ENCODE results near the gene WDFY4. TPM values are rescaled to one million over a fixed set of nuclear protein-coding genes. Genes with fewer than 3 reads are reported as not detected.

The WDFY4 gene
- total RNA-seq, 1 donor from 2014 or later = 0.25 TPM

DNA sequence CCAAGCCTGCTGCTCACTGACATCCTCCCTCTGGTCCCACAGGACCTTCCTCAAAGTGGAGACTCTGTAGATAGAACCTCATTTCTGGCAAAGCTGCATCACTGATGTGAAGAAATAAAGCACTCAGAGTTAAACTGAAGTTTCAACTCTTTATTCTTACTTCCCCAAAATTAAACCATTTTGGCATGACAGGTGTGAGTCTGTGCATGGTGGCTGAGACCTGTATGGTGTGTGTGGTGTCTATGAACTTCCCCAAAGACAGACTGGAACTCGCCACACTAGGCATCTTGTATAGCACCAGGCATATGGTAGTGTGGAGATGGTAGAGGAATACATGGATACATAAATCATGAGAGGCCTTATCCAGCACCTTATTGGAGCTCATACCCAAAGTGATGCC, 6.6 kb upstream of the WDFY4 start:
- Histone ChIP-seq H3K36me3 (ENCODE audit: insufficient read depth, low read length) (no peaks in the 10 kb centered on the region), H2AFZ (ENCODE audit: low read depth, low read length) (no peak overlapping the region), H3K9me3 (ENCODE audit: insufficient read depth, low read depth, low read length) (peaks cover 4% of the 10 kb centered on the region), H3K4me3 (ENCODE audit: insufficient read depth, low read depth, low read length) (no peak overlapping the region), H3K9ac (ENCODE audit: low read length) (no peak overlapping the region), H3K4me2 (ENCODE audit: low read length) (no peak overlapping the region), H3K79me2 (ENCODE audit: insufficient read depth, low read length) (no peaks in the 10 kb centered on the region), H3K27me3 (ENCODE audit: insufficient read depth, low read length) (no peaks in the 10 kb centered on the region), H4K20me1 (ENCODE audit: insufficient read depth, low read length) (no peaks in the 10 kb centered on the region), H3K27ac (ENCODE audit: low read depth, low read length) (no peak overlapping the region), H3K4me1 (ENCODE audit: insufficient read depth, low read length) (no peaks in the 10 kb centered on the region)
- Mint-ChIP-seq H3K9me3 (ENCODE audit: unreplicated experiment) (peaks cover 4% of the 10 kb centered on the region), H3K4me3 (ENCODE audit: unreplicated experiment) (no peak overlapping the region), H3K27me3 (ENCODE audit: low read depth, unreplicated experiment) (no peaks in the 10 kb centered on the region), H3K27ac (ENCODE audit: unreplicated experiment) (no peak overlapping the region), H3K36me3 (ENCODE audit: low read depth, unreplicated experiment) (no peaks in the 10 kb centered on the region), H3K4me1 (ENCODE audit: low read depth, unreplicated experiment) (no peaks in the 10 kb centered on the region)
- FAIRE-seq (no peak), DNase-seq (ENCODE audit: low read depth) (no peak)
- TF ChIP-seq EZH2 (IDR thresholded peaks at IDR 0.05; ENCODE audit: insufficient read depth, low read length) (no peak), CTCF (IDR thresholded peaks at IDR 0.05; ENCODE audit: insufficient read depth, low read depth, low read length) (no peak)

- H3K4me3 Mint-ChIP-seq (ENCODE audit: unreplicated experiment) = no peak overlapping the region
- Histone ChIP-seq H3K4me3 (ENCODE audit: insufficient read depth, low read depth, low read length) (no peak overlapping the region), H3K4me1 (ENCODE audit: insufficient read depth, low read length) (no peaks in the 10 kb centered on the region), H2AFZ (ENCODE audit: low read depth, low read length) (no peak overlapping the region), H3K27ac (ENCODE audit: low read depth, low read length) (no peak overlapping the region), H3K9ac (ENCODE audit: low read length) (no peak overlapping the region), H3K79me2 (ENCODE audit: insufficient read depth, low read length) (no peaks in the 10 kb centered on the region), H3K4me2 (ENCODE audit: low read length) (no peak overlapping the region), H3K36me3 (ENCODE audit: insufficient read depth, low read length) (no peaks in the 10 kb centered on the region), H3K27me3 (ENCODE audit: insufficient read depth, low read length) (no peaks in the 10 kb centered on the region), H4K20me1 (ENCODE audit: insufficient read depth, low read length) (no peaks in the 10 kb centered on the region), H3K9me3 (ENCODE audit: insufficient read depth, low read depth, low read length) (peaks cover 4% of the 10 kb centered on the region)
- FAIRE-seq = no peak
- DNase-seq (ENCODE audit: low read depth) = no peak
- no peaks in the 10 kb centered on the region for H3K36me3 Mint-ChIP-seq (ENCODE audit: low read depth, unreplicated experiment)
- TF ChIP-seq CTCF (IDR thresholded peaks at IDR 0.05; ENCODE audit: insufficient read depth, low read depth, low read length) = no peak
- TF ChIP-seq EZH2 (IDR thresholded peaks at IDR 0.05; ENCODE audit: insufficient read depth, low read length) = no peak
- H3K4me1 Mint-ChIP-seq (ENCODE audit: low read depth, unreplicated experiment) = no peaks in the 10 kb centered on the region
- peaks cover 4% of the 10 kb centered on the region for H3K9me3 Mint-ChIP-seq (ENCODE audit: unreplicated experiment)
- H3K27ac Mint-ChIP-seq (ENCODE audit: unreplicated experiment) = no peak overlapping the region
- no peaks in the 10 kb centered on the region for H3K27me3 Mint-ChIP-seq (ENCODE audit: low read depth, unreplicated experiment)
Measured at GRCh38 chr10:48681740-48682139, 2.9 kb upstream of the WDFY4 start.

- Mint-ChIP-seq H3K4me1 (ENCODE audit: low read depth, unreplicated experiment) (no peaks in the 10 kb centered on the region), H3K27ac (ENCODE audit: unreplicated experiment) (no peak overlapping the region), H3K27me3 (ENCODE audit: low read depth, unreplicated experiment) (no peaks in the 10 kb centered on the region), H3K4me3 (ENCODE audit: unreplicated experiment) (no peak overlapping the region), H3K9me3 (ENCODE audit: unreplicated experiment) (peaks cover 4% of the 10 kb centered on the region), H3K36me3 (ENCODE audit: low read depth, unreplicated experiment) (no peaks in the 10 kb centered on the region)
- TF ChIP-seq EZH2 (IDR thresholded peaks at IDR 0.05; ENCODE audit: insufficient read depth, low read length) (no peak), CTCF (IDR thresholded peaks at IDR 0.05; ENCODE audit: insufficient read depth, low read depth, low read length) (no peak)
- H3K4me1 ChIP-seq (ENCODE audit: insufficient read depth, low read length) = no peaks in the 10 kb centered on the region
- FAIRE-seq = no peak
- H3K27ac ChIP-seq (ENCODE audit: low read depth, low read length) = no peak overlapping the region
- no peak overlapping the region for H3K4me2 ChIP-seq (ENCODE audit: low read length)
- H3K9me3 ChIP-seq (ENCODE audit: insufficient read depth, low read depth, low read length) = peaks cover 4% of the 10 kb centered on the region
- no peak overlapping the region for H3K9ac ChIP-seq (ENCODE audit: low read length)
- no peak for DNase-seq (ENCODE audit: low read depth)
- no peak overlapping the region for H3K4me3 ChIP-seq (ENCODE audit: insufficient read depth, low read depth, low read length)
- no peaks in the 10 kb centered on the region for H3K79me2 ChIP-seq (ENCODE audit: insufficient read depth, low read length)
- no peaks in the 10 kb centered on the region for H3K36me3 ChIP-seq (ENCODE audit: insufficient read depth, low read length)
- no peaks in the 10 kb centered on the region for H3K27me3 ChIP-seq (ENCODE audit: insufficient read depth, low read length)
- no peak overlapping the region for H2AFZ ChIP-seq (ENCODE audit: low read depth, low read length)
- no peaks in the 10 kb centered on the region for H4K20me1 ChIP-seq (ENCODE audit: insufficient read depth, low read length)
Measured at GRCh38 chr10:48682265-48682664, 2.4 kb upstream of the WDFY4 start.

Measured in astrocyte (in vitro differentiated cells and primary cell).